Measurements from ENCODE around the gene GALNT16.
"Not testable (repeated sequence)": the region's sequence is repeated elsewhere in the genome, so short reads cannot be mapped to it uniquely, and the experiment has no call there.

GALNT16 gene

GRCh38 chr14:69259527-69260189 is at the start of gene GALNT16:
TSS of gene GALNT16 (plus strand) at chr14:69260158. CDS start at chr14:69260291, 133 bp downstream.
- no peak for DNase-seq (ENCODE audit: low read depth in 1 of 2, low spot score in 1 of 2)

DNA sequence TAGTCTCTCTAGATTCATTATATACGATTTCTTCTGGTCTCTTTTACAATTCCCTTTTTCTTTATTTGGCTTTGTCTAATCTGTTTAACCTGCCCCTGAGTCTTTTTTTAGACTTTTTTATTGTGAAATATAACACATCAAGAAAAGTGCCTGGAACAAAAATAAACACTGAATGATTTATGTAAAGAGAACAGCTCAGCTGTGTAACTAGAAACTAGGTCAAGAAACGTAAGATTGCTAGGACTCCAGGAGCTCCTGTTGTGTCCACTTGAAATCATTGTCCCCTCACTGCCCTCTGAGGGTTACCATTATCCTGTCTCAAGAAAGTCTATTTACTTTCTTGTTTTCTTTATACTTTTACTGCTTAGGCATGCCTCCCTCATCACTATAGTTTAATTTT is 45.6 kb upstream of the GALNT16 start:
- DNase-seq (ENCODE audit: low read depth in 1 of 2, low spot score in 1 of 2), result no peak

GRCh38 chr14:69217663-69218062 is 42.3 kb upstream of the GALNT16 start:
- not testable (repeated sequence) for DNase-seq (ENCODE audit: low read depth in 1 of 2, low spot score in 1 of 2)

DNA sequence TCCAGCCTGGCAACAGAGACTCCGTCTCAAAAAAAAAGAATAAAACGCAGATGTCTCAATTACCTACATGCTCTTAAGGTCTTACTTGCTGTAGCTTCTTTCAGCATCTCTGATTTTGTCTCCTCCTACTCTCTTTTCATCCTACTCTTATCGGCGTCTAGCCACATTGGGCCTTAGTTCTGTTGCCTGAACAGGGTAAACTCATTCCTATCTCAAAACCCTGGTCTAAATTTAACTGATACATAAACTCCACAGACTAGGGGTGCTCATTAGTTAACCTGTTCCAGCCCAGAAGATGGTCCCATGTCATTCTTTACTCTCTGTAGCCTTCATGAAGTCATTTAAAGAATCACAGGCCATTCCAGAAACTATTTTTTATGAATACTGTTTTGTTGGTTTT is 35.0 kb upstream of the GALNT16 start:
- no peak for DNase-seq (ENCODE audit: low read depth in 1 of 2, low spot score in 1 of 2)

DNA sequence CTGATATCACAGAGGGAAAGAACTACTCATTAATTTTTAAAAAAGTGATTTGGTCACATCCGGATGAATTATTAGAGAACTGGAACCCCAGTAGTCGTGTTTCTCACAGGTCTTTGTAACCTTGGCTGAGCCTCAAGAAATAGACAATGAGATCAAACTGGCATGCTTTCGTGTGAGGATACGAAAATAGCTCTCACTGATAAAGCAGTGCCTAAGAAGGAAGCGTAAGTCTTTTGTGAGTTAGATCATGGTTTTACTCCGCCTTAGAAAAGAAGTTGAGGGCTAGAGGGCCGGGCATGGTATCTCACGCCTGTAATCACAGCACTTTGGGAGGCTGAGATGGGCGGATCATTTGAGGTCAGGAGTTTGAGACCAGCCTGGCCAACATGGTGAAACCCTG is 33.8 kb upstream of the GALNT16 start:
- no peak for DNase-seq (ENCODE audit: low read depth in 1 of 2, low spot score in 1 of 2)

DNA sequence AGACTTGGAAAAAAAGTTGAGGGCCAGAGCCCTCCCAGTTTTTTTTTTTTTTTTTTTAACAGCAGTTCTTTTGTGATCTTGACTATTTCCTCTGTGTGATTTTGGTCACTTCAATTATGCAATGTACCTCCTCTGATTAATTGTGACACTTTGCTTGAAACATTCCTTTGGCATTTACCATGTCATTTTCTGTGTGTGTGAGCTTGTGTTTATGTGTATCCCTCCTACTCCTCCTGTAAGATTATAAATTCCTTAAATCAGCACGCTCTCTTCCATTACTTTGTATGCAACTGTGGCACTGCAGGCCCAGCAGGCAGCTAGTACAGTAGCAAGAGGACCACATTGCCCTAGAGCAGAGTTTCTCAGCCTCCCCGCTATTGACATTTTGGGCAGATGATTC is 33.2 kb upstream of the GALNT16 start:
- no peak for DNase-seq (ENCODE audit: low read depth in 1 of 2, low spot score in 1 of 2)

- no peak for DNase-seq (ENCODE audit: low read depth in 1 of 2, low spot score in 1 of 2)
Measured at GRCh38 chr14:69231486-69231885, 28.5 kb upstream of the GALNT16 start.

DNA sequence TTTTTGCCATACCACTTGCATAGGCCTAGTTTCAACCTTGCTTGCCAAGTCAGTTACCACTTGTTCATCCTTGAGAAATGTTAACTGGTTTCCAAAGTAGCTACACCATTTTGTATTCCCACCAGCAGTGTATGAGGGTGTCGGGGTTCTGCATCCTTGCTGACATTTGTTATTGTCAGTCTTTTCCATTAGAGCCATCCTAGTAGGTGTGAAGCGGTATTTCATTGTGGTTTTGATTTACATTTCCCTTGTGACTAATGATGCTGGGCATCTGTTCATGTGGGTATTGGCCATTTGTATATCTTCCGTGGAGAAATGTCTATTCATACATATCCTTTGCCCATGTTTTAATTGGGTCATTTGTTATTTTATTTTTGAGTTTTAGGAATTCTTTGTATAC is 27.6 kb upstream of the GALNT16 start:
- DNase-seq (ENCODE audit: low read depth in 1 of 2, low spot score in 1 of 2), result no peak

GRCh38 chr14:69234106-69234505 is 25.9 kb upstream of the GALNT16 start:
- DNase-seq (ENCODE audit: low read depth in 1 of 2, low spot score in 1 of 2), result no peak

DNA sequence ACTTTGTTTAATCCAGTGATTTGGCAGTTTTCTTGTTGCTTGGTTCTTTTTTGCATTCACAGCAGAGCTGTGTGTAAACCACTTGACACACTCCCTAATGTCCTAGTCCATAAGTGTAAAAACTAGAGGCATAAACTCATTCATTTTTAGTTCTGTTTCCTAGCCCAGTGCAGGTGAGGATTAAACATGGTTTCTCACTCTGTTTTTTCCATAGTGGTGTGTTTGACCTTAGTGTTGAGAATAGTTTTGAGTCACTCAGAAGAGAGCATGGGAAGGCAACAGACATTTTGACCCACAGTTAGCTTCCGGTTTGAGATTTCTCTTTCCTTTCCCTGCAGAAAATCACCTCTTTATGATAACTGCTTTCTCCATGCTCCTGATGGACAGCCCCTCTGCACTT is 24.2 kb upstream of the GALNT16 start:
- DNase-seq (ENCODE audit: low read depth in 1 of 2, low spot score in 1 of 2), result no peak

DNA sequence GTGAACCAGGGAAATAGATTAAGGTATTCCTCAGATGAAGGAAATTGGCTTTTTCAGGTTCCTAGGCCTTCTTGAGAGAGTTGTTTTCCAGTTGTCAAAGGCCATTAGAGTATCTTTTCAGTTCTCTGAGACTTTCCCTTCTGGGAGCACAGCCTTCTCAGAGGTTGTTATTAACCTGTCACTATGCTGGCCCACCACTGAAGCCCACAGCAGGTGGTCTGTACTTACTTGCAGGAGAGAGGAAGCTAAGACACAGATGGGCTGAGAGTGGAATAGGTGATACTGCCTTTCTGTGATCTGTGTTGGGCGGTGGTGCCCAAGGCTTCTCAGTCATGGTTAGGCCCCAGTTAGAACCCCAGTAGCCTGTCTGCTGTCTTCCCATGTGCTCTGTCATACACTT is 22.8 kb upstream of the GALNT16 start:
- no peak for DNase-seq (ENCODE audit: low read depth in 1 of 2, low spot score in 1 of 2)

- DNase-seq (ENCODE audit: low read depth in 1 of 2, low spot score in 1 of 2), result no peak
Measured at GRCh38 chr14:69237584-69237983, 22.4 kb upstream of the GALNT16 start.

DNA sequence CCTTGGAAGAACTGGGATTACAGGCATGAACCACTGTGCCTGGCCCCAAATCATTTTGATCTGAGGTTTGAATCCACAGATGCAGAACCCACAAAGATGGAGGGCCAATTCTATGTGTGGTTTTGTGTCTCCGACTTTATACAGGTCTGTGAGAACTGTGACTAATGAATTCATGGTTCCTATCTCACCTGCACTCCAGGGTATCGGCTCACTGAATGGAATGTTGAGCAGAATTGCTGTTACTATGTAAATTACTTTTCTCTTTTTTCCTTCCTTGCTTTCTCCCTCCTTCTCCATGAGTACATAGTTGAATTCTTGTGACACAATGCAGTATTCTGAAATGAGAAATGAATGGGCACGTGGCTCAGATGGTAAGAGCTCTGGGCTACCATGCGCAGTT is 21.1 kb upstream of the GALNT16 start:
- no peak for DNase-seq (ENCODE audit: low read depth in 1 of 2, low spot score in 1 of 2)

- DNase-seq (ENCODE audit: low read depth in 1 of 2, low spot score in 1 of 2), result no peak
Measured at GRCh38 chr14:69240527-69241173, 19.3 kb upstream of the GALNT16 start.

DNA sequence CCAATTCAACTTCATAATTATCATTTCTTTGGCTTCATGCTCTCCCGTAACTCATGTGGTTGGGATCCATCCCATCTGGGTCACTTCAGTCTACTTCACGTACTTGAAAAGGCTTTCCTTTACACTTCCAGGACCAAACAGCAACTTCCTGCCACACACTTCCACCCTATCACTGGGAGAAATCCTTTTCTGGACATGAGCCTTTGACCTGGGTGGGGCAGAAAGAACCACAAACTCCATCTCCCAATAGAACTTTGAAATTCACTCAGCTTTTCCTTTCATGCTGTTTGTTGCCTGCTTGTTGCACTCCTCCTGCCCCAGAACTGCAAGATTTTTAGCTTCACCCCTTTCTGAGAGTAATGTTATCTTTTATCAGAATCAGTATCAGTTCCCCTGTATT is 18.4 kb upstream of the GALNT16 start:
- no peak for DNase-seq (ENCODE audit: low read depth in 1 of 2, low spot score in 1 of 2)

- DNase-seq (ENCODE audit: low read depth in 1 of 2, low spot score in 1 of 2), result peak in 1 of 2 donors; percentile 50
Measured at GRCh38 chr14:69242311-69243224, 17.4 kb upstream of the GALNT16 start.

DNA sequence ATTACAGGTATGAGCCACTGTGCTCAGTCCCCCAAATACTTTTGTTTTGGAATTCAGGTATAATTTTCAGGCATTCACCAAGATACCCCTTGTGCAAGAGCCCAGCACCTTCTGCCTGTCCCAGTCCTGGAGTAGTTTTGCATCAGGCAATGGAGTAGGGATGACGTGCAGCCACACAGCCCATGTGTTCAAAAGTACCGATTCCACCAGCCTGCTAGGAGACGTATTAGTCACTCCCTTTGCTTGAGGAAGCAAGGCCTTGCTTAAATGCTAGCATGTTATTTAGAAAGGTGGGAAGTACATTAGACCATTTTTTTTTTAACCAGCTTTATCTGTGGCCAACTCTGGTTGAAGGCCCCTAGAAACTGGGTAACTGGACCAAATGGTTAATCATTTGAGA is 15.0 kb upstream of the GALNT16 start:
- no peak for DNase-seq (ENCODE audit: low read depth in 1 of 2, low spot score in 1 of 2)

DNA sequence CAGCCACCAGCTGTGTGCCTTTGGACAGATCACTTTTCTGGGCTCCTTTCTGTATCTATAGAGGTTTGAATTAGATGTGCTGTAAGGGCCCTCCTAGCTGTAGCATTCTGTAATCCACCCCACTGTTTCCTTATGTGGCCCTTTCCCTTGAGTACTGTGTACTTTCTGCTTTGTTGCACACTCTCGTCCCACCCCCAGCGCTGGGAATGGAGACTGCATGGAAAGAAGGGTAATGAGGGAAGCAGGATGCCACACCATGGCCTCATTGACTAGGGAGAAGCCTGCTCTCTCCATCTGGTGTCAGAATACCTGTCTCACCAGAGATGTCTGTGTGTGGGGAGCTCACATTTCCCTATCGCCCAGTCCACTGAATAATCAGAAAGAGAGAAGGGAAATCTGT is 13.6 kb upstream of the GALNT16 start:
- DNase-seq (ENCODE audit: low read depth in 1 of 2, low spot score in 1 of 2), result no peak

- no peak for DNase-seq (ENCODE audit: low read depth in 1 of 2, low spot score in 1 of 2)
Measured at GRCh38 chr14:69247676-69248440, 12.1 kb upstream of the GALNT16 start.

DNA sequence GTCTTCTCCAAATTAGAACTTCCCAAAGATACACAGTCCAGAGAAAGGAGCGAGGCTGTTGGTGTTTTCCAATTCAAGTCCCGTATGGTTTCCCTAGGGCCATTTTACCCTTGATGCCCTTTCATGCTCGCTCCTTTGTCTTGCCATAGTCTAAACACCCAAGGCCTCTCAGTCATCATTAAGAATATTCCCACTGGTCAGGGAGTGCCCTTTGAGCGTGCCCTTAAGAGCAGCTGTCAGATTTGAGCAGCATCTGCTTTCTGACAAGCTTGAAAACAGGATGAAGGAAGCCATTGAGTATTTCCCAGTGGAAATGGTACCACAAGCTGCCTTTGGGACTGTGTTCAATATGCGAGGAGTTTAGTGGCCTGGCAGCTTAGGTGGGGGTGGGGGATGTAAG is 10.4 kb upstream of the GALNT16 start:
- no peak for DNase-seq (ENCODE audit: low read depth in 1 of 2, low spot score in 1 of 2)

GRCh38 chr14:69252851-69253250 is 7.1 kb upstream of the GALNT16 start:
- no peak for DNase-seq (ENCODE audit: low read depth in 1 of 2, low spot score in 1 of 2)

Data from activated CD4-positive, alpha-beta T cell treated with anti-CD3 and anti-CD28 coated beads, Interleukin-2, amount 50 U/mL, for 24 hours (primary cell).